CD4-positive, alpha-beta T cell treated with Interferon alpha-2 for 1 hour (primary cell): Measurements from ENCODE around the gene PPA1.
"Not testable (repeated sequence)": the region's sequence is repeated elsewhere in the genome, so short reads cannot be mapped to it uniquely, and the experiment has no call there.

Source experiments
- DNase-seq, 2 donors: peaks; one replicate each; pipeline ENCODE4 v3.0.0-alpha.2; 2020 to 2022

PPA1 gene

GRCh38 chr10:70233109-70233938, at the start of gene PPA1:
Gene PPA1, minus strand, starts transcription at chr10:70233429. Its CDS starts 102 bp downstream, at chr10:70233327.
- peak; percentile 99 for DNase-seq

- DNase-seq: no peak
Observed at GRCh38 chr10:70281609-70282008, 48.4 kb upstream of the PPA1 start.

- DNase-seq: no peak
Observed at GRCh38 chr10:70280099-70280498, 46.9 kb upstream of the PPA1 start.

- DNase-seq: no peak
Observed at GRCh38 chr10:70277396-70278030, 44.3 kb upstream of the PPA1 start.

GRCh38 chr10:70274643-70275042, 41.4 kb upstream of the PPA1 start:
- DNase-seq: no peak

GRCh38 chr10:70272925-70273316, 39.7 kb upstream of the PPA1 start:
- DNase-seq: peak in 1 of 2 donors; percentile 63

- DNase-seq: no peak
Observed at GRCh38 chr10:70271996-70272924, 39.0 kb upstream of the PPA1 start.

- DNase-seq: no peak
Observed at GRCh38 chr10:70270952-70271351, 37.7 kb upstream of the PPA1 start.

- DNase-seq: no peak
Observed at GRCh38 chr10:70269741-70270140, 36.5 kb upstream of the PPA1 start.

GRCh38 chr10:70268376-70268775, 35.1 kb upstream of the PPA1 start:
- no peak for DNase-seq

- DNase-seq: peak in 1 of 2 donors; percentile 50
Observed at GRCh38 chr10:70267161-70267933, 34.1 kb upstream of the PPA1 start.

- DNase-seq: no peak
Observed at GRCh38 chr10:70266701-70267100, 33.5 kb upstream of the PPA1 start.

- DNase-seq: no peak
Observed at GRCh38 chr10:70266056-70266455, 32.8 kb upstream of the PPA1 start.

GRCh38 chr10:70265032-70265689, 31.9 kb upstream of the PPA1 start:
- no peak for DNase-seq

- DNase-seq: no peak
Observed at GRCh38 chr10:70260734-70261133, 27.5 kb upstream of the PPA1 start.

- DNase-seq: no peak
Observed at GRCh38 chr10:70260259-70260658, 27.0 kb upstream of the PPA1 start.

- no peak for DNase-seq
Observed at GRCh38 chr10:70258216-70258615, 25.0 kb upstream of the PPA1 start.

- DNase-seq: not testable (repeated sequence)
Observed at GRCh38 chr10:70257816-70258215, 24.6 kb upstream of the PPA1 start.

GRCh38 chr10:70256463-70256862, 23.2 kb upstream of the PPA1 start:
- no peak for DNase-seq

- DNase-seq: peak in 1 of 2 donors; percentile 35
Observed at GRCh38 chr10:70255329-70256299, 22.4 kb upstream of the PPA1 start.
